Right lobe of liver (tissue), 6 donors: ENCODE data around the gene FAM3C. TPM values are rescaled to one million over a fixed set of nuclear protein-coding genes. Genes with fewer than 3 reads are reported as not detected.
"Not testable (repeated sequence)": the region's sequence is repeated elsewhere in the genome, so short reads cannot be mapped to it uniquely, and the experiment has no call there.

Experiments used
- ATAC-seq, 4 donors: fragments of 200-7000 bp; cut with Tn5 transposase; one replicate each; pipeline ENCODE4 v1.9.1; 2020; ENCODE audit warnings: mild to moderate bottlenecking in 4 of 4, moderate library complexity in 4 of 4
- DNase-seq, 3 donors: peaks; one replicate each; pipeline ENCODE4 v3.0.0-alpha.2; 2020
- H3K27ac ChIP-seq, 3 donors: fragments of 200-600 bp; one replicate each; pipeline ENCODE4 v1.8.0; 2022
- H3K27me3 ChIP-seq, 2 donors: fragments of 200-600 bp; one replicate each; pipeline ENCODE4 v1.8.0; 2022
- H3K36me3 ChIP-seq, 4 donors: fragments of 200-600 bp; sonication (generic) in 1 of 4; one replicate each; pipeline versions ENCODE4 v1.5.1 to v1.8.0; 2017 to 2022; ENCODE audit warnings: control low read depth in 1 of 4
- H3K4me1 ChIP-seq, 4 donors: fragments of 200-600 bp; sonication (generic) in 1 of 4; one replicate each; pipeline versions ENCODE4 v1.5.1 to v1.8.0; 2017 to 2022; ENCODE audit warnings: control low read depth in 1 of 4
- H3K4me3 ChIP-seq, 3 donors: fragments of 200-600 bp; one replicate each; pipeline ENCODE4 v1.8.0; 2022
- H3K9me3 ChIP-seq, 4 donors: fragments of 200-600 bp; sonication (generic) in 1 of 4; one replicate each; pipeline versions ENCODE4 v1.5.1 to v1.8.0; 2017 to 2022; ENCODE audit warnings: control low read depth in 1 of 4
- CTCF ChIP-seq, 4 donors: fragments of 200-600 bp in 3 of 4; fragments of 450-650 bp in 1 of 4; IDR thresholded peaks; one replicate each; pipeline versions ENCODE4 v1.5.1 to v1.8.0; 2016 to 2022; ENCODE audit warnings: antibody characterized with exemption in 4 of 4, mild to moderate bottlenecking in 2 of 4
- POLR2A ChIP-seq: fragments of 450-650 bp; IDR thresholded peaks from one replicate; pipeline ENCODE4 v1.6.1; 2017; ENCODE audit warnings: antibody characterized with exemption, mild to moderate bottlenecking
- WGBS: methylation state at CpG from one replicate; pipeline ENCODE4 v1.1.6; 2018; ENCODE audit warnings: low coverage, low lambda C conversion rate; ENCODE audit not compliant: insufficient coverage; ENCODE audit errors: missing lambda C conversion rate; 5-methylcytosine and 5-hydroxymethylcytosine counted together
- intact Hi-C, 2 donors: fragments of 100-400 bp; cut with DNase I; formaldehyde crosslinking; loops; one replicate each; pipeline versions ENCODE4 v1.11.2 to v1.14.1; 2022
- long read RNA-seq: library from polyadenylated mRNA; unstranded; transcript quantifications from one replicate; pipeline ENCODE4 v2.0.0, GENCODE V29; 2019
- total RNA-seq, 6 experiments: library from RNA; depleted of rRNA in 2 of 6; stranded (reverse); fragments of >200 nt in 2 of 6; fragmentation: NEBNext Ultra II Directional in 3 of 6; extraction: Animal tissue kit (Norgen Biotek cat#: 25700) in 3 of 6; gene quantifications; one replicate each; pipeline versions ENCODE4 v1.1.0 to v1.2.4, GENCODE V29; 2016 to 2023
- donor health status: DM: no; HTN: yes; CAD: no.
- donor health status: DM: no; HTN: no; CAD: no.
- donor health status: DM: no; HTN: no; CAD: no.
- donor health status: DM: no; HTN: yes; CAD: no.
- donor health status: DM: no; HTN: yes; CAD: no.

FAM3C gene
- 10 to 100 TPM; 13.6 to 41.3 (median 31.8) TPM for total RNA-seq
- long read RNA-seq, partial matches to known transcripts, result 0 of 1 reads
- long read RNA-seq, other reads (novel, unspliced or antisense), result 1 of 1 reads

GRCh38 chr7:121395961-121396757, at the start of gene FAM3C:
FAM3C (minus strand) TSS chr7:121396308; CDS start chr7:121382969, 13,339 bp downstream.
- peak; percentile 96 to 99 (median 98) for TF ChIP-seq CTCF (IDR thresholded peaks at IDR 0.05)
- TF ChIP-seq POLR2A, result peak; percentile 96
- H3K4me3 ChIP-seq, result peak within 1 kb of the TSS; percentile 76 to 85 (median 78)
- peaks cover 0 to 17% (median 10%) of the 10 kb centered on the region in 4 donors for H3K4me1 ChIP-seq
- H3K27ac ChIP-seq, result peak within 1 kb of the TSS; percentile 70 to 88 (median 73)
- DNase-seq, result peak; percentile 92 to 95 (median 94)
- peak; percentile 93 to 99 (median 96) for ATAC-seq
- intact Hi-C loops, result no loop called here
- H3K9me3 ChIP-seq, result no peaks in the 10 kb centered on the region
- H3K36me3 ChIP-seq, result no peaks in the 10 kb centered on the region
- H3K27me3 ChIP-seq, result no peaks in the 10 kb centered on the region
- WGBS, result under 1% methylated on average over 48 of the region's 85 CpGs

GRCh38 chr7:121442845-121443244, 46.7 kb upstream of the FAM3C start:
- no peaks in the 10 kb centered on the region for H3K36me3 ChIP-seq
- no peaks in the 10 kb centered on the region for H3K27me3 ChIP-seq
- 69% methylated on average over 2 of the region's 2 CpGs for WGBS
- ATAC-seq (no peak), DNase-seq (no peak)
- no peaks in the 10 kb centered on the region for H3K9me3 ChIP-seq
- peaks cover 0 to 6% (median 0%) of the 10 kb centered on the region in 4 donors for H3K4me1 ChIP-seq
- no peak overlapping the region for H3K4me3 ChIP-seq
- no peak for TF ChIP-seq POLR2A
- TF ChIP-seq CTCF (IDR thresholded peaks at IDR 0.05), result no peak
- intact Hi-C loops, result no loop called here
- no peak overlapping the region for H3K27ac ChIP-seq

GRCh38 chr7:121440857-121441503, 44.9 kb upstream of the FAM3C start:
- ATAC-seq (peak in 3 of 4 donors; percentile 25 to 35 (median 33)), DNase-seq (peak in 1 of 3 donors; percentile 21)
- Histone ChIP-seq H3K27me3 (no peaks in the 10 kb centered on the region), H3K4me1 (peaks cover 0 to 6% (median 0%) of the 10 kb centered on the region in 4 donors), H3K4me3 (no peak overlapping the region), H3K36me3 (no peaks in the 10 kb centered on the region), H3K9me3 (no peaks in the 10 kb centered on the region), H3K27ac (no peak overlapping the region)
- intact Hi-C loops, result no loop called here
- no peak for TF ChIP-seq POLR2A
- TF ChIP-seq CTCF (IDR thresholded peaks at IDR 0.05), result no peak
- WGBS, result 44% methylated on average over 3 of the region's 18 CpGs

DNA sequence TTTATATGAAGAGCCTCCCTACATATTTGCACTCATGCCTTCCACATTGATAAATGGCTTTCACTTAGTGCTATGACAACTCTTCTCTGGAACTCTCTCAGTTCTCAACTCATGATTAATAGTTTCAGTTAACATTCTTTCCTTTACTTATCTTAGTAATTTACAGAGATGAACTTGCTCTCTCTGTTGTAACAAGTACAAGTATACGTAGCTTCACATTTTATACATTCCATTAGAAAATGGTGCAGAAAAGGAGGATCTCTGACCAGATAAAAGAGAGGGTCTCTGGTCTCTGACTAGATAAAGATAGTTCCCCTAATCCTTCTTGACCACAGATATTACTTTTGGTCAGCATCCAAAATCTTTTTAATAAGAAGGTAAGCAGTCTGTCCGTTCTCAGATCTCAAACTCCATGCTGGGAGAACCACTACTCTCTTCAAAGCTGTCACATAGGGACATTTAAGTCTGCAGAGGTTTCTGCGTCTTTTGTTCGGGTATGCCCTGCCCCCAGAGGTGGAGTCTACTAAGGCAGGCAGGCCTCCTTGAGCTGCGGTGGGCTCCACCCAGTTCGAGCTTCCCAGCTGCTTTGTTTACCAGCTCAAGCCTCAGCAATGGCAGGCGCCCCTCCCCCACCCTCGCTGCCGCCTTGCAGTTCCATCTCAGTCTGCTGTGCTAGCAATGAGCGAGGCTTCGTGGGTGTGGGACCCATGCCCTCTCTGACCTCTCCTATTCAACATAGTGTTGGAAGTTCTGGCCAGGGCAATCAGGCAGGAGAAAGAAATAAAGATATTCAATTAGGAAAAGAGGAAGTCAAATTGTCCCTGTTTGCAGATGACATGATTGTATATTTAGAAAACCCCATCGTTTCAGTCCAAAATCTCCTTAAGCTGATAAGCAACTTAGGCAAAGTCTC, 42.2 kb upstream of the FAM3C start:
- H3K36me3 ChIP-seq, H3K4me1 ChIP-seq, H3K27ac ChIP-seq, H3K27me3 ChIP-seq, H3K9me3 ChIP-seq, intact Hi-C loops: not testable (repeated sequence)
- peak in 3 of 4 donors; percentile 44 to 60 (median 52) for ATAC-seq
- DNase-seq, result peak; percentile 57 to 80 (median 72)
- TF ChIP-seq CTCF (IDR thresholded peaks at IDR 0.05), result peak in 2 of 4 donors; percentile 8 to 11
- peak overlapping the region in 1 of 3 donors; percentile 35 for H3K4me3 ChIP-seq
- WGBS, result 4% methylated on average over 12 of the region's 12 CpGs
